GM12891 (cell line): ENCODE data around the gene RYR2.

Experiments
- DNase-seq: peaks from one replicate; pipeline ENCODE4 v3.0.0; 2011; ENCODE audit warnings: low spot score; ENCODE audit not compliant: insufficient read length
- FAIRE-seq: peaks from 2 replicates; lab custom pipeline; 2011; peaks lifted over from hg19 to GRCh38; lab: Jason Lieb, UNC
- PAX5 ChIP-seq: IDR thresholded peaks from 2 replicates; pipeline ENCODE4 v1.6.1; 2011; ENCODE audit warnings: low read length, moderate library complexity, mild to moderate bottlenecking; ENCODE audit not compliant: insufficient read depth, severe bottlenecking
- POLR2A ChIP-seq: IDR thresholded peaks from 2 replicates; pipeline ENCODE4 v1.6.1; 2011; ENCODE audit warnings: low read depth, low read length, control low read depth
- POLR2AphosphoS5 ChIP-seq: IDR thresholded peaks from 2 replicates; pipeline ENCODE4 v1.6.1; 2011; ENCODE audit warnings: low read depth, low read length, control low read depth
- POU2F2 ChIP-seq: IDR thresholded peaks from 2 replicates; pipeline ENCODE4 v1.6.1; 2011; ENCODE audit warnings: low read depth, mild to moderate bottlenecking, control low read depth, low read length, moderate library complexity
- SPI1 ChIP-seq: IDR thresholded peaks from 2 replicates; pipeline ENCODE4 v1.6.1; 2011; ENCODE audit warnings: low read depth, low read length, control low read depth
- TAF1 ChIP-seq: IDR thresholded peaks from 2 replicates; pipeline ENCODE4 v1.6.1; 2011; ENCODE audit warnings: low read depth, low read length, control low read depth

The RYR2 gene

GRCh38 chr1:237104096-237104495 lies 62.1 kb downstream of the RYR2 start:
- TF ChIP-seq POU2F2 (no peak), SPI1 (no peak), POLR2A (no peak), TAF1 (no peak), PAX5 (no peak), POLR2AphosphoS5 (no peak)
- DNase-seq = no peak
- FAIRE-seq = no peak

- FAIRE-seq (no peak), DNase-seq (no peak)
- TF ChIP-seq PAX5 (no peak), POLR2AphosphoS5 (no peak), POLR2A (no peak), POU2F2 (no peak), TAF1 (no peak), SPI1 (no peak)
Observed at GRCh38 chr1:237105826-237106225, 63.8 kb downstream of the RYR2 start.

DNA sequence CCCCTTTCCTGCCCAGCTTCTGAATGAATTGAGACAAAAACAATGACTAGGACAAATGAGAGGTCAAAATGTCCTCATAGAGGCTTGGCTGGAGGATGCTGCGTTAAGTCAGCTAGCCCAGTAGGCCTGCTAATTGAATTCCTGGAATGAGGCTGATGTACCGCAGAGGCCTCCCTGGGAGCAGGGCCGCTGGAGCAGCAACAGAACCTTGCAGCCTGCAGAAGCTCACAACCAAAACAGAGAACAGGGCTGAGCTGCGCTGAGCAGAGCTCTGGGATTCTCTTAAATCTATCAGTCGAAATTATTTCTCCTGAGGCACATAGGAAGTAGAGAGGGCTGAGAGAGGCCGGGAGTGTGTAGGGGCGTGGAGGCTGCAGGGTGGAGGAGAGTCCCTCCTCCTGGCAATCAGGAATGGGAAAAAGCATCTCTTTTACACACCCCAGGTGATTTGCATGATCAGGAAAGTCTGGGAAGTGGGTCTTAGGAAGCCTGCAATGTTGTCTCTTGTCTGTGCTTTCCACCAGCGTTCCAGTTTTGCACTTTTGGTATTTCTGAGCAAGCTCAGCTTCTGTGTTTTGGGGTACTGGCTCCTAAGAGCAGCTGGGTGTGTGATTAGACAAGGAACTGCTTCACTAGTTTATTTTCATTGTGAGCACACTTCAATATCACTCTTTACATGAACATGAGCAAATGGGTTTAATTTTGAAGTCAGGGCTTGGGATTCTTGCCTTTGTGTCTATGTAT lies 66.5 kb downstream of the RYR2 start:
- DNase-seq (no peak), FAIRE-seq (no peak)
- TF ChIP-seq POLR2A (no peak), TAF1 (no peak), POLR2AphosphoS5 (no peak), POU2F2 (no peak), PAX5 (no peak), SPI1 (no peak)

GRCh38 chr1:237111807-237112206 lies 69.8 kb downstream of the RYR2 start:
- no peak for FAIRE-seq
- DNase-seq = no peak
- TF ChIP-seq POU2F2 (no peak), SPI1 (no peak), POLR2A (no peak), TAF1 (no peak), PAX5 (no peak), POLR2AphosphoS5 (no peak)

- DNase-seq = no peak
Observed at GRCh38 chr1:237112663-237113062, 70.7 kb downstream of the RYR2 start.

DNA sequence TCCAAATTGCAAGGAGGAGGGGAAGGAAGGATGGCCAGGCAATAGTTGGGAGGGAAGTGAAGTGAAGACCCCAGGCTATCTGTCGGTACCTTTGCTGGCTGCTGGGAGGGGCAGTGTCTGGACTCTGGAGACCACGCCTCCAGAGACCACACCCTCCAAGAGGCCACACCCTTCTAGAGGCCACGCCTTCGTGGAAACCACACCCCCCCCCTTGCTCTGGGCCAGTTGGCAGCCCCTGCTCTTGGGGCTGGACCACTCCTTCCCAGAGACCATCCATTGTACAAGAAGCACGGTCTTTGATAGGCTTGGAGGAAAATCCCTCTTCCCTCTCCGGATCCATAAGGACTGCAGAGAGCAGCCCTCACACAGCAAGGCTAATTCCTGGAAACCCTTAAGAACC lies 73.1 kb downstream of the RYR2 start:
- no peak for DNase-seq
- no peak for TF ChIP-seq PAX5
- no peak for TF ChIP-seq TAF1
- no peak for TF ChIP-seq SPI1
- TF ChIP-seq POU2F2 = no peak
- no peak for TF ChIP-seq POLR2AphosphoS5
- no peak for TF ChIP-seq POLR2A
- no peak for FAIRE-seq

More at GRCh38 chr1:237112663-237113062, 70.7 kb downstream of the RYR2 start:
- FAIRE-seq = no peak
- TF ChIP-seq POU2F2 (no peak), POLR2A (no peak), POLR2AphosphoS5 (no peak), PAX5 (no peak), SPI1 (no peak), TAF1 (no peak)

DNA sequence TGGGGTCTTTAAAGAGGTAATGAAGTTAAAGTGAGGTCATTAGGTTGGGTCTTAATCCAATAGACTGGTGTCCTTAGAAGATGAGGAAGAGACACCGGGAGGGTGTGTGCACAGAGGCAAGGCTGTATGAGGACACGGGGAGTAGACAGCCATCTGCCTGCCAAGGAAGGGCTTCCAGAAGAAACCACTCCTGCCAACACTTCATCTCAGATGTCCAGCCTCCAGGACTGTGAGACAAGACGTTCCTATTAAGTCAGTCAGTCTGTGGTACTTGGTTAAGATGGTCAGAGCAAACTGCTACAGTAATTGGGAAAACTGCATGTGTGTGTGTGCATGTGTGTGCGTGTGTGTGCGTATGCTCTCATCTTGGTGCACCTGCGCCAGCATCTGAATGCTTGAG lies 77.1 kb downstream of the RYR2 start:
- TF ChIP-seq POLR2AphosphoS5 = no peak
- TF ChIP-seq POLR2A = no peak
- no peak for TF ChIP-seq TAF1
- TF ChIP-seq PAX5 = no peak
- no peak for TF ChIP-seq SPI1
- no peak for TF ChIP-seq POU2F2
- DNase-seq = no peak
- FAIRE-seq = no peak

- FAIRE-seq = no peak
- no peak for TF ChIP-seq TAF1
- TF ChIP-seq PAX5 = no peak
- no peak for TF ChIP-seq POU2F2
- no peak for TF ChIP-seq POLR2A
- TF ChIP-seq POLR2AphosphoS5 = no peak
- no peak for TF ChIP-seq SPI1
- no peak for DNase-seq
Observed at GRCh38 chr1:237120683-237121082, 78.7 kb downstream of the RYR2 start.

- TF ChIP-seq POLR2AphosphoS5 = no peak
- TF ChIP-seq POU2F2 = no peak
- no peak for TF ChIP-seq PAX5
- TF ChIP-seq TAF1 = no peak
- no peak for TF ChIP-seq SPI1
- TF ChIP-seq POLR2A = no peak
- FAIRE-seq = no peak
- DNase-seq = no peak
Observed at GRCh38 chr1:237124856-237125462, 83.0 kb downstream of the RYR2 start.
